HepG2 (cell line): Measurements from ENCODE around the gene MIDN. TPM values are rescaled to one million over a fixed set of nuclear protein-coding genes. Genes with fewer than 3 reads are reported as not detected.
A peak's percentile ranks its signal among the peaks of the same experiment; 100 is the strongest.

ENCODE experiments used
- AHDC1 ChIP-seq: sonication (generic); formaldehyde crosslinking; IDR thresholded peaks from 2 replicates; pipeline ENCODE4 v1.5.1; 2020; ENCODE audit warnings: mild to moderate bottlenecking, missing genetic modification reagents, borderline replicate concordance
- ARID3A ChIP-seq: IDR thresholded peaks from 2 replicates; pipeline ENCODE4 v1.6.1; 2012; ENCODE audit warnings: low read depth, low read length, improper control_type of control experiment
- KLF15 ChIP-seq: sonication (generic); formaldehyde crosslinking; IDR thresholded peaks from 2 replicates; pipeline ENCODE4 v1.8.1; 2023; ENCODE audit warnings: borderline replicate concordance, mild to moderate bottlenecking, inconsistent platforms, missing genetic modification reagents, mixed read lengths
- MXD1 ChIP-seq: sonication (generic); formaldehyde crosslinking; IDR thresholded peaks from 2 replicates; pipeline ENCODE4 v1.4.0; 2020; ENCODE audit warnings: mild to moderate bottlenecking, missing genetic modification reagents
- PLRG1 ChIP-seq: fragments of 450-650 bp; conservative IDR thresholded peaks from 2 replicates; pipeline ENCODE4 v1.6.1; 2016
- PRDM15 ChIP-seq: sonication (generic); formaldehyde crosslinking; IDR thresholded peaks from 2 replicates; pipeline ENCODE4 v1.4.0; 2020; ENCODE audit warnings: missing genetic modification reagents
- RAD21 ChIP-seq: fragments of 450-650 bp; formaldehyde crosslinking; IDR thresholded peaks from 2 replicates; pipeline ENCODE4 v1.5.0; 2020; ENCODE audit warnings: mild to moderate bottlenecking
- SALL1 ChIP-seq: sonication (generic); formaldehyde crosslinking; IDR thresholded peaks from 2 replicates; pipeline ENCODE4 v1.8.0; 2022; ENCODE audit warnings: mild to moderate bottlenecking, missing genetic modification reagents
- SRSF1 ChIP-seq: fragments of 200-400 bp; formaldehyde crosslinking; optimal IDR thresholded peaks from 2 replicates; pipeline ENCODE3; 2017; ENCODE audit warnings: mild to moderate bottlenecking, low read depth, low read length, moderate library complexity
- ZBTB1 ChIP-seq: sonication (generic); formaldehyde crosslinking; IDR thresholded peaks from 2 replicates; pipeline ENCODE4 v1.4.0; 2020; ENCODE audit warnings: missing genetic modification reagents, borderline replicate concordance
- ZGPAT ChIP-seq: IDR thresholded peaks from 2 replicates; pipeline ENCODE4 v1.6.1; 2016; ENCODE audit warnings: mild to moderate bottlenecking
- ZNF260 ChIP-seq: sonication (generic); formaldehyde crosslinking; IDR thresholded peaks from 2 replicates; pipeline ENCODE4 v1.4.0; 2020; ENCODE audit warnings: missing genetic modification reagents, low read depth, mild to moderate bottlenecking, borderline replicate concordance
- ZNF264 ChIP-seq: sonication (generic); formaldehyde crosslinking; IDR thresholded peaks from 2 replicates; pipeline ENCODE4 v1.4.0; 2020; ENCODE audit warnings: missing genetic modification reagents
- ZNF292 ChIP-seq: sonication (generic); formaldehyde crosslinking; IDR thresholded peaks from 2 replicates; pipeline ENCODE4 v1.8.1; 2022; ENCODE audit warnings: mild to moderate bottlenecking, low read depth, missing genetic modification reagents, borderline replicate concordance
- polyA plus RNA-seq, 8 experiments: library from polyadenylated mRNA; depleted of rRNA in 3 of 8; stranded (reverse) in 7 of 8; unstranded in 1 of 8; fragments of >200 nt; fragmentation: Illumina TruSeq in 4 of 8; extraction: Trizol in 4 of 8; gene quantifications; 2 replicates each; pipeline versions ENCODE4 v1.2.1 to v1.2.3, GENCODE V29; 2011 to 2016; ENCODE audit warnings: low read depth in 4 of 8, missing spikeins in 1 of 8, mixed read lengths in 1 of 8; ENCODE audit not compliant: insufficient read depth in 1 of 8
- total RNA-seq, 5 experiments: library from RNA; depleted of rRNA; stranded (reverse); fragments of >200 nt; fragmentation: Illumina TruSeq; extraction: Trizol; gene quantifications; 2 replicates each; pipeline ENCODE4 v1.2.3, GENCODE V29; 2016; ENCODE audit warnings: low read depth in 1 of 5

MIDN gene
- total and polyA plus RNA-seq, 2 of the 13 experiments (the other 11 are each of a cell fraction or from before 2014, with no cell fraction given): 8.4 to 18.0 TPM

- TF ChIP-seq MXD1 (CRISPR knock-in tag): peak; percentile 27; the same call in 1 of the 2 replicates
- no peak for TF ChIP-seq PLRG1
- no peak for TF ChIP-seq KLF15 (CRISPR knock-in tag)
- 0 out of 2 replicates have a peak, but pooled peaks have one; percentile 13 for TF ChIP-seq ARID3A
- no peak for TF ChIP-seq ZNF292
- no peak for TF ChIP-seq ZNF264
- no peak for TF ChIP-seq ZNF260
- 0 out of 2 replicates have a peak, but pooled peaks have one; percentile 35 for TF ChIP-seq SALL1 (CRISPR knock-in tag)
- no peak for TF ChIP-seq SRSF1
- TF ChIP-seq ZBTB1 (CRISPR knock-in tag): no peak
- peak; percentile 50; the same call in 1 of the 2 replicates for TF ChIP-seq ZGPAT (CRISPR knock-in tag)
- TF ChIP-seq PRDM15: peak; percentile 58; the same call in 1 of the 2 replicates
- TF ChIP-seq AHDC1 (CRISPR knock-in tag): no peak
- TF ChIP-seq RAD21 (CRISPR knock-in tag): peak; percentile 39; the same call in 1 of the 2 replicates
Observed at GRCh38 chr19:1249298-1249989, 1.1 kb downstream of the MIDN start (continued).
